NCI-H526 (cell line): ENCODE measurements around the gene IDI2.

ENCODE experiments used
- DNase-seq, 2 experiments: peaks; one replicate each; lab custom pipeline; 2025; lab: John Stamatoyannopoulos, UW

The IDI2 gene

DNA sequence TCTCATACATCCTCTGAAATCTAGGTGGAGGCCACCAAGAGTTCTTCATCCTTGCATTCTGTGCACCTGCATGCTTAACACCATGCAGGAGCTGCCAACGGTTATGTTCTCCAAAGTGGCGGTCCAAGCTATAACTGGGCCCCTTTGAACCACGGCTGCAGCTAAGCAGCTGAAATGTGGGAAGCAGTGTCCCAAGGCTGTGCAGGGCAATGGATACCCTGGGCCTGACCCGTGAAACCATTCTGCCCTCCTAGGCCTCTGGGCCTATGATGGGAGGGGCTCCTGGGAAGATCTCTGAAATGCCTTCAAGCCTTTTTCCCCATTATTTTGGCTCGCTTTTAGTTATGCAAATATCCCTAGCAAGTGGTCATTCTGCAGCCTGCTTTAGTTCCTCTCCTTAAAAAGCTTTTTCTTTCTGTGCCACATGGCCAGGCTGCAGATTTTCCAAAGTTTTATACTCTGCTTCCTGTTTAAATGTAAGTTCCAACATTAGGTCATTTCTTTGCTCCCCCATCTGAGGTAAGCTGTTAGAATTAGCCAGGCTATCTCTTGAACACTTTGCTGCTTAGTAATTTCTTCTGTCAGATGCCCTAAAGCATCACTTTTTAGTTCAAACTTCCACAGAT is 45.1 kb downstream of the IDI2 start:
- no peak for DNase-seq

DNA sequence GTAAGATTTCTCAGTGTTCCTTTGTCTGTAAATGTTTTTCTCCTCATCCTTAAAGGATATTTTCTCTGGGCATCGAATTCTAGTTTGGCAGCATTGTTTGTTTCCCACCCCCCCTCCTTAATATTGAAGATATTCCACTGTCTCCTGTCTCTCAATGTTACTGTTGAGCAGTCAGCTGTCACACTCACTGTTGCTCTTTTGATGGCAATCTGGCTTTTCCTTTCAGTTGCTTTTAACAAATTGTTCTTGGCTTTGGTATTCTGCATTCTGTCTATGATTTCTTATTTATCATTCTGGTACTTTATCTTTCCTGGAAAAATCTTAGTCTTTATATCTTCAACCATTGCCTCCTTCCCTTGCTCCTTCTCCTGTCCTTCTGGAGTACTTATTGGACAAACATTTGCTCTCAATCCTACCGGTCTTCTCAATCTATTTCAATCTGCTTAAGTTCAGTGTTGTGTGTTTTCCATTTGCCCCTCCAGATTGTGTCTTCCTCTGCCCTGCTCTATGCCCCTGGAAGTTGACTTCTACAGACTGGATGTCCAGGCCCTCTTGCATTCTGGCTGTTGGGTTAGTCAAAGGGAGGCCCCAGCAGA is 46.7 kb downstream of the IDI2 start:
- no peak for DNase-seq

DNA sequence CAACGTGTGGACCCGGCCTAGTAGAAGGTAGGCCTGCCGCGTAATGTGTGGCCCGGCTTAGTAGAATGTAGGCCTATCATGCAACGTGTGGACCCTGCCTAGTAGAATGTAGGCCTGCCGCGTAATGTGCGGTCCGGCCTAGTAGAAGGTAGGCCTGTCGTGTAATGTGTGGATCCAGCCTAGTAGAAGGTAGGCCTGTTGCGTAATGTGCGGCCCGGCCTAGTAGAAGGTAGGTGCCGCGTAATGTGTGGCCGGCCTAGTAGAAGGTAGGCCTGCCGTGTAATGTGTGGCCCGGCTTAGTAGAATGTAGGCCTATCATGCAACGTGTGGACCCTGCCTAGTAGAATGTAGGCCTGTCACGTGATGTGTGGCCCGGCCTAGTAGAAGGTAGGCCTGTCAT is 49.3 kb downstream of the IDI2 start:
- no peak for DNase-seq

DNA sequence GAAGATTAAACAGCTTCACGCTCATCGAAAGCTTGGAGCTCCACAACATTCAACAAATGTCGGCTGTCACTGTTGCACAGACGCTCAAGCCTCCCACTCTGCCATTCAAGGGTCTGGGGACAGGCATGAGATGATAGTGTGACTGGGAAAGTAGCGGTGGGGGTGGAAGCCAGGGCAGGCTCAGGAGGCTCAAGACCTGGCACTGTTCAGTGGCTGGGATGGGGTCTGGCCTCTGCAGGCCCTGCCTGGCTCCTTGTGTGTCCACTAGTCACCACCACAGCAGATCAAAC is 50.9 kb downstream of the IDI2 start:
- no peak for DNase-seq

DNA sequence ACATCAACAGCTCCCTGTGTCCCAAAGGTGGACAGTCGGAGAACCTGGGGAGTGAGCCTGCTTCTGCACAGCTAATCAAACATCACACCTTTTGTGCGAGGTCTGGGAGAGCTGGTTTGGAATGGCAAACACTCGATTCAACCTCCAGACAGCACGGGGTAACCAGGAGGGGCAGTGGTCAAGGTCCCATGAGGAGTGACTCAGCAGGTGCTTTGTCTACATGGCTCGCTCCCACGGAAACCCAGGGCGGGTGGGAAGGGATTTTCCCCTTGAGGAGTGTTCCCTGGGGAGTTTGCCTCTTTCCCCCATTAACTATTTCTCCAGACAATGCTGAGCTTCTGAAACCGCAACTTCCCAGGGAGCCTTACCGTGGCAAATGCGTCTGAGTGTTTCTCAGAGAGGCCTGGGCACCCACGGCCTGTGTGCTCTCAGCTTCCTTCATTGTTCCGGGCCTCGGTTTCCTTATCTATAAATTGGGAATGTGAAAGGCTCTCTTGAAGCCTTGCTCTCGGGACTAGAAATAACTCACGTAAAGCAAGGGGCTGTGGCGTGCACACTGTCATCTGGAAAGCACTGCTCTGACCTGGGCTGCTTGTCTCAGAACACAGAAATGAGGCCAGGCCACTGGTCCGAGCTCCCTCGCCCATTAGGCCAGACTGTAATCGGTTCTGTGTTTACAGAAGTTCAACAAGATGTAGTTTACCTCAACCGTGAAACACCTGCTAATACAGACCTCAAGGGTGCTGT is 51.4 kb downstream of the IDI2 start:
- DNase-seq, result no peak

DNA sequence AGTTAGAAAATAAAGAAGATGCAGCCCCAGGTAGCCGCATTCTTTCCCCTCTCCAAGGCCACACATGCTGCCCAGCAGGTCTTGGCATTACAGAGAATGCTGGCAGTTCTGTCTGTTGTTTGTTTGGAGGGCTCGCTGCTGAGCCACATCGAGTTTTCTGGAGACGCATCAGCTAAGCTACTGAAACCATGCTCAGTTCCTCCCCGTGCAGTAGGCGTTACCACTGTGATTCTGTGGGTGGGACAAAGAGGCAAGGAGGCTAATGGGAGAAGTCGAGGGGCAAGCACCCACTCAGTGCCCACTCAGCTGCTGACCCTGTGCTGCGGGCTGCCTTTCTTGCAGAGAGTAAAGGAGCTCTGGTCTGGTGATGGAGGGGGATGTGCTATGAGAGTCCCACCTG is 52.9 kb downstream of the IDI2 start:
- no peak for DNase-seq

DNA sequence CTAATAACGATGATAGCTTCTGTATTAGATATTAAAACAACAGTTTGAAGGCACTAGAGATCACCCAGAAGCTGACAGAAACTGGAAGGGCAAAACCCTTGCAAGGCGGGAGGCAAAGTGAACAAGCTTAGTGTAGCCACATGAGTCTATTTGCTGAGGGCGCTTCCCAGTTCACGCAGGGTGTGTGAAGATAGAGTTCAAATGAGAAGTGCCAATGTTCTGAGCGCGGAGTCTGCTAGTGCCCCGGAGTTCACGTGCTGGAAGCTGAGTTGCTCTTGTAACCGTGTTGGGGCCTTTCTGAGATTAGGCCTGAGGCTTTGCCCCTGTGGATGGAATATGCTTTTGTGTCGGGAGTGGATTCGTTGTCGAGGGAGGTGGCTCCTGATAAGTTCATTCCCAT is 54.0 kb downstream of the IDI2 start:
- DNase-seq, result no peak

DNA sequence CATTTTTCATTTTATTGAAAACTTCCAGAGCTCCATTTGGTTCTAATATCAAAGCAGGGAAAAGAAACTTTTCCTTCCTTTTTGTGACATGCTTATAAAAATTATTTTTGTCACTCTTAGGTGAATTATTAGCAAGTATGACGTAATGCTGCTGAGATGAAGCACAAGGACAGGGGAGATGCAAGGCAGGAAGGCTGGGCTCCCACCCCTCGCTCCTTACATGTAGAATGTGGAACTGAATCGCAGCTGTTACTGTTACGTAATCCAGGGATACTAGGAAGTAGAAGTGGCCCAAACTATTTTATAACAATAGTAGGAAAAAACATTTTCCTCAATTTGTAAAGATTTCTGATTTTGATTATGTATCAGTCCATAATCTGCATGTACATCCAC is 54.5 kb downstream of the IDI2 start:
- no peak for DNase-seq

DNA sequence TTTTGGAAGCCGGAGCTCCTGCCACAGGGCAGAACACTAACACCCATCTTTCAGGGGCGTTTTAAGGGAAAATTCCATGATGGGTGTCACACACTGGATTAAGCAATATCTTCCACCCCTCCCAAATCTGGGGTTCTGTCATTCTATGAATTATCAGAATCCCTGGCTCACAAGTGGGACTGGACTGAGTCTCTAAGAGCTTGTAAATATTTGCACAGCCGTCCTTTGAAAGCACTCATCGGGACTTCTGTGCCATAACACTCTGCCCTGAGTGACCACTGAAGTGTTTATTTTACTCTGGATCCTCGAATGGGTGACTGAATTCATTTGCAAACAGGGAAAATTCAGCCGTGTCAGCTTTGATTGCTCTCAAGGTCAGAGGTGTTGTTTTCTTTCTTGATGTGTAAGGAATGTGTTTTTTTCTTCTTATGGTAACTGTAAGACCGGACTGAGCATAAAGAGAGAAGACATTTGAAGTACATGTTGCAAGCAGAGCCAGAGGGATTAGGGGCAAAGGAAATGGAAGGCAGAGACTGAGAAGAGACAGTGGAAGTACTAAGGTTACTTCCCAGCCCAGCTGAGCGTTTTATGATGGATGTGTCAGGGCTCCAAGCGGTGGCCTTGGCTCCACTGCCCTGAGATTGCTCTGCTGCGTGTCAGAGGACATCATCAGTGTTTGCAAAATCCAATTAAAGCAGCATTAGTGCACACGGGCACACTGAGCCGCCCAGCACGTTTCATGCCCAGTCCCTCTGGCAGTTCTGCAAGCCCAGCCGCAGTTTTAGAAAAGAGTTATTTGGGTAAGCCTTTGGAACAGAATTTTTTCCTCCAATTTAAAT is 55.1 kb downstream of the IDI2 start:
- no peak for DNase-seq

DNA sequence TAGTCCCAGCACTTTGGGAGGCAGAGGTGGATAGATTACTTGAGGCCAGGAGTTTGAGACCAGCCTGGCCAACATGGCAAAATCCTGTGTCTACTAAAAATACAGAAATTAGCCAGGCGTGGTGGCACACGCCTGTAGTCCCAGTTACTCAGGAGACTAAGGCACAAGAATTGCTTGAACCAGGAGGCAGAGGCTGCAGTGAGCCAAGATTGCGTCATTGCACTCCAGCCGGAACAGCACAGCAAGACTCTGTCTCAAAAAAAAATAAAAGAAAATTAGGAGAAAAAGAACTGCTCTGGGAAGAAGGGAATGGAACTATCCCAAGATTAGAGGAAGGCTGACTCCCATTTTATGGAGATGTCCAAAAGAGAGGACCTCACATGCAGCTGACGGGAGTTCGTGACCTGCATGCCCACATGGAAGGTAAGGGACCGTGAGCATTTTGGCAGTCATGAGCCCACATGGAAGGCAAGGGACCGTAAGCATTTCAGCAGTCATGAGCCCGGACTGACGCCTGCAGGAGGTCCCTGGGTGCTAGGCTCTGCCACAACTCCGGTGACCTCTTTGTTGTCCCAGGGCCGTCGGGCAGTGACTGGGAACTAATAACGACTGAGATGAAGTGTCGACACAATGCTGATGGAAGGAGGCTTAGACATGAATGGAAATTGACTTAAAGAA is 56.0 kb downstream of the IDI2 start:
- no peak for DNase-seq
